NCI-H446 (cell line): ENCODE measurements around the gene DUSP16.

Experiments
- DNase-seq, 2 experiments: peaks; one replicate each; lab custom pipeline; 2025; lab: John Stamatoyannopoulos, UW

DUSP16 gene

GRCh38 chr12:12469386-12469785 is 93.3 kb downstream of the DUSP16 start:
- no peak for DNase-seq

GRCh38 chr12:12468575-12468974 is 94.1 kb downstream of the DUSP16 start:
- DNase-seq, result no peak

- DNase-seq, result no peak
These were observed 94.9 kb downstream of the DUSP16 start for GRCh38 chr12:12467688-12468261.

GRCh38 chr12:12467264-12467663 is 95.4 kb downstream of the DUSP16 start:
- DNase-seq, result no peak

GRCh38 chr12:12466157-12466556 is 96.5 kb downstream of the DUSP16 start:
- no peak for DNase-seq

GRCh38 chr12:12465522-12465921 is 97.1 kb downstream of the DUSP16 start:
- no peak for DNase-seq

GRCh38 chr12:12461923-12462315 is 100.7 kb downstream of the DUSP16 start:
- no peak for DNase-seq

- no peak for DNase-seq
These were observed 101.4 kb downstream of the DUSP16 start for GRCh38 chr12:12460935-12461922.

- no peak for DNase-seq
These were observed 106.0 kb downstream of the DUSP16 start for GRCh38 chr12:12456637-12457036.

GRCh38 chr12:12454315-12454714 is 108.3 kb downstream of the DUSP16 start:
- DNase-seq, result no peak

- DNase-seq, result no peak
These were observed 109.0 kb downstream of the DUSP16 start for GRCh38 chr12:12453635-12454034.

- no peak for DNase-seq
These were observed 110.2 kb downstream of the DUSP16 start for GRCh38 chr12:12452326-12452902.

- DNase-seq, result no peak
These were observed 111.6 kb downstream of the DUSP16 start for GRCh38 chr12:12451098-12451497.

GRCh38 chr12:12450043-12450471 is 112.6 kb downstream of the DUSP16 start:
- DNase-seq, result no peak

GRCh38 chr12:12449533-12450025 is 113.1 kb downstream of the DUSP16 start:
- no peak for DNase-seq

GRCh38 chr12:12447837-12448236 is 114.8 kb downstream of the DUSP16 start:
- no peak for DNase-seq

- DNase-seq, result no peak
These were observed 115.4 kb downstream of the DUSP16 start for GRCh38 chr12:12447236-12447635.

GRCh38 chr12:12446786-12447185 is 115.9 kb downstream of the DUSP16 start:
- DNase-seq, result no peak

GRCh38 chr12:12445882-12446181 is 116.8 kb downstream of the DUSP16 start:
- no peak for DNase-seq

- no peak for DNase-seq
These were observed 117.3 kb downstream of the DUSP16 start for GRCh38 chr12:12445165-12445881.

GRCh38 chr12:12443431-12443878 is 119.2 kb downstream of the DUSP16 start:
- peak; percentile 24 to 70 for DNase-seq

GRCh38 chr12:12442548-12443071 is 120.1 kb downstream of the DUSP16 start:
- DNase-seq, result no peak
